Endothelial cell of umbilical vein (primary cell): Measurements from ENCODE around the gene MYBPC1. TPM values are rescaled to one million over a fixed set of nuclear protein-coding genes. Genes with fewer than 3 reads are reported as not detected.

Experiments
- BruUV-seq: library from RNA; stranded (reverse); fragments of 400-500 nt; replicated peaks from 2 replicates; lab custom pipeline; 2021; lab: Mats Ljungman, UMichigan
- CTCF ChIA-PET: fragments of 300-600, 350-600 bp; sonication (Branson Sonifier 250); formaldehyde crosslinking; loops from one replicate; lab custom pipeline; 2021; ENCODE audit warnings: antibody characterized with exemption, inconsistent platforms; lab: Charles Lee
- POLR2A ChIA-PET: fragments of 300-600, 350-600 bp; sonication (Branson Sonifier 250); formaldehyde crosslinking; loops from one replicate; lab custom pipeline; 2021; ENCODE audit warnings: antibody characterized with exemption, inconsistent platforms; lab: Charles Lee
- DNase-seq: peaks from one replicate; pipeline ENCODE4 v3.0.0-alpha.2; 2011; ENCODE audit warnings: low read depth, low spot score
- FAIRE-seq: peaks from 2 replicates; lab custom pipeline; 2011; peaks lifted over from hg19 to GRCh38; lab: Jason Lieb, UNC
- H2AFZ ChIP-seq: 2 replicates; pipeline ENCODE4 v1.6.0; 2012; ENCODE audit warnings: low read depth, low read length, control low read depth, inconsistent platforms
- H3K27ac ChIP-seq: 2 replicates; pipeline ENCODE4 v1.5.1; 2011; ENCODE audit warnings: low read depth, mild to moderate bottlenecking, control low read depth, low read length, moderate library complexity; ENCODE audit not compliant: insufficient read depth
- H3K27me3 ChIP-seq, 2 experiments: 2 replicates each; pipeline versions ENCODE4 v1.6.0 to v1.6.1; 2011; ENCODE audit warnings: low read length in 2 of 2, mixed read lengths in 1 of 2; ENCODE audit not compliant: control insufficient read depth in 2 of 2, insufficient read depth in 2 of 2
- H3K36me3 ChIP-seq, 2 experiments: 2 replicates in 1 of 2; 3 replicates in 1 of 2; pipeline ENCODE4 v1.5.1; 2011; ENCODE audit warnings: low read length in 2 of 2, mild to moderate bottlenecking in 1 of 2, moderate library complexity in 1 of 2; ENCODE audit not compliant: control insufficient read depth in 2 of 2, insufficient read depth in 2 of 2; ENCODE audit errors: extremely low read depth in 1 of 2
- H3K4me1 ChIP-seq: 3 replicates; pipeline ENCODE4 v1.5.1; 2011; ENCODE audit warnings: mild to moderate bottlenecking, low read length; ENCODE audit not compliant: control insufficient read depth, insufficient read depth; ENCODE audit errors: extremely low read depth
- H3K4me2 ChIP-seq: 2 replicates; pipeline ENCODE4 v1.6.1; 2011; ENCODE audit warnings: low read length, control low read depth, mixed read lengths; ENCODE audit not compliant: insufficient read depth
- H3K4me3 ChIP-seq, 3 experiments: fragments of 200-600 bp in 1 of 3; sonication (generic), shearing (Covaris generic) in 1 of 3; replicated peaks in 1 of 3; 2 replicates each; pipeline ENCODE4 v1.5.1; 2011 to 2016; ENCODE audit warnings: control low read depth in 3 of 3, low read length in 3 of 3, mild to moderate bottlenecking in 2 of 3, inconsistent platforms in 1 of 3, low read depth in 1 of 3, moderate library complexity in 1 of 3; ENCODE audit not compliant: insufficient read depth in 1 of 3
- H3K79me2 ChIP-seq: 2 replicates; pipeline ENCODE4 v1.6.0; 2012; ENCODE audit warnings: low read length, inconsistent platforms; ENCODE audit not compliant: control insufficient read depth, insufficient read depth
- H3K9ac ChIP-seq: replicated peaks from 2 replicates; pipeline ENCODE3; 2011; ENCODE audit warnings: low read length, control low read depth; ENCODE audit not compliant: insufficient read depth; ENCODE audit errors: extremely low read depth
- H3K9me1 ChIP-seq: replicated peaks from 3 replicates; pipeline ENCODE4 v1.6.0; 2011; ENCODE audit warnings: mild to moderate bottlenecking, low read length; ENCODE audit not compliant: control insufficient read depth, insufficient read depth; ENCODE audit errors: extremely low read depth
- H3K9me3 ChIP-seq: replicated peaks from 2 replicates; pipeline ENCODE4 v1.5.1; 2012; ENCODE audit warnings: low read length, inconsistent platforms; ENCODE audit not compliant: control insufficient read depth, insufficient read depth
- H4K20me1 ChIP-seq: replicated peaks from 2 replicates; pipeline ENCODE3; 2011; ENCODE audit warnings: mild to moderate bottlenecking, low read length; ENCODE audit not compliant: control insufficient read depth, insufficient read depth; ENCODE audit errors: extremely low read depth
- EZH2 ChIP-seq: IDR thresholded peaks from 2 replicates; pipeline ENCODE4 v1.6.1; 2012; ENCODE audit warnings: borderline replicate concordance, low read depth, mild to moderate bottlenecking, moderate library complexity, low read length, inconsistent platforms; ENCODE audit not compliant: severe bottlenecking
- FOS ChIP-seq: IDR thresholded peaks from 2 replicates; pipeline ENCODE4 v1.6.1; 2011; ENCODE audit warnings: mild to moderate bottlenecking, low read length, moderate library complexity, borderline replicate concordance; ENCODE audit not compliant: insufficient read depth
- GATA2 ChIP-seq: IDR thresholded peaks from 2 replicates; pipeline ENCODE4 v1.7.0; 2011; ENCODE audit warnings: low read depth, mild to moderate bottlenecking, moderate library complexity, mixed read lengths, low read length; ENCODE audit not compliant: insufficient read length, insufficient read depth
- JUN ChIP-seq: IDR thresholded peaks from 2 replicates; pipeline ENCODE4 v1.6.1; 2011; ENCODE audit warnings: borderline replicate concordance, low read depth; ENCODE audit not compliant: insufficient read length, insufficient read depth
- MYC ChIP-seq: IDR thresholded peaks from one replicate; pipeline ENCODE4 v1.6.1; 2011; ENCODE audit warnings: mild to moderate bottlenecking, low read depth, low read length
- POLR2A ChIP-seq: IDR thresholded peaks from 2 replicates; pipeline ENCODE4 v1.6.1; 2012; ENCODE audit warnings: low read depth, mild to moderate bottlenecking, control low read depth, low read length
- POLR2AphosphoS5 ChIP-seq: IDR thresholded peaks from 2 replicates; pipeline ENCODE4 v1.6.1; 2012; ENCODE audit warnings: low read depth, mild to moderate bottlenecking, control low read depth, low read length, moderate library complexity; ENCODE audit not compliant: insufficient read depth
- dilution Hi-C: fragments of 300-500 bp; cut with MboI; formaldehyde crosslinking; loops from one replicate; pipeline ENCODE4 v1.15.0; 2019; ENCODE audit warnings: low sequenced_read_pairs; ENCODE audit not compliant: extremely low pct_ligation_motif_present
- intact Hi-C: fragments of 100-400 bp; cut with micrococcal nuclease; formaldehyde crosslinking; loops from one replicate; pipeline ENCODE4 v1.10.0; 2022
- polyA plus RNA-seq, 4 experiments: library from polyadenylated mRNA; depleted of rRNA in 3 of 4; stranded (reverse) in 3 of 4; unstranded in 1 of 4; fragments of >200 nt; gene quantifications; 2 replicates each; pipeline versions ENCODE4 v1.2.1 to v1.2.3, GENCODE V29; 2011 to 2012; ENCODE audit warnings: missing spikeins in 1 of 4
- total RNA-seq: library from RNA; stranded (reverse); gene quantifications from 2 replicates; pipeline ENCODE4 v1.2.3, GENCODE V29; 2021
- TF ChIP-seq, protein P1 (sequence below): IDR thresholded peaks from 2 replicates; pipeline ENCODE4 v1.6.1; 2011; ENCODE audit not compliant: insufficient read depth, insufficient read length
- TF ChIP-seq, protein P2 (sequence below), 2 donors: IDR thresholded peaks; 1 replicate in 1 of 2; 2 replicates in 1 of 2; pipeline ENCODE4 v1.5.1; 2011; ENCODE audit warnings: low read length in 2 of 2, mild to moderate bottlenecking in 2 of 2, moderate library complexity in 2 of 2, control low read depth in 1 of 2, inconsistent platforms in 1 of 2, low read depth in 1 of 2; ENCODE audit not compliant: insufficient read depth in 1 of 2; ENCODE audit errors: extremely low read depth in 1 of 2

MYBPC1 gene
- total and polyA plus RNA-seq, 2 donors (not counting 3 experiments of a cell fraction or from before 2014, with no cell fraction given) = not detected

DNA sequence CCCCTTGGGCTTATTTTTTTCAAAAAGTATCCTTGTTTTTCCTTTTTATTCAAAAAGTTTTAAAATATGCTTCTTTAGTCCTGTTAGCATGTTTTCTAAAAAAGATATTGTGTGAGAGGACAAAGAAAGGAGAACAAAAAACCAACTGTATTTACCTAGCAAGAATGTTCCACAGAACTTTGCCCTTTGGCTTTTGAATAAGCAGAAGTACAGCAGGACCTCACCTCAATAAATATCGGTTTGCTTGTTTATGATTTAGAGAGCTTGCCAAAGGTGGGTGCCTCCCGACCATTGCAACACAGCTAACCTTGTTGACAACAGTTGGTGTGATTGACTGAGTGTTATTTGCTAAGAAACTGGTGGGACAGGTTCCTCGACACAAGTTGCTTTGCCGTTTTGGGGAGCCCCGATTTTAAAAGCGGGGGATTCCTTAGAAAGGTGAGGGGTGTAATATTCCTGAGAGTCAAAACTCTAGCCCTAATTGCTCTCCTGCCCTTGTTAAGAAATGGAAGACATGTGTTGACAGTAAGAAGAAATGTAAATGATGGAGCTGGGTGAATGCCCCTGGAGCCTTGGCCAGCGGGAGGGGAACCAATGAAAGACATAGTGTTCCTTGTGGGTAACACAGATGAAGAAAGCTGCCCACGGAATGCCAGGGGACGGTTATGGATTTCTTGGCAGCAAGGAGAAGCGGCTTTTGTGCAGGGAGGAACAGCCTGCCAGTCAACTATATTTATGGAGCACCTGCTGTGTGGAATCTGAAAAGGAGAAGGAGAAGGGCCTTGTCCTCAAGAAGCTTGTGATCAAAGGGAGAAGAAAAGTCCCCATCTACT is 13.7 kb downstream of the MYBPC1 start:
- dilution Hi-C loops = no loop called here

DNA sequence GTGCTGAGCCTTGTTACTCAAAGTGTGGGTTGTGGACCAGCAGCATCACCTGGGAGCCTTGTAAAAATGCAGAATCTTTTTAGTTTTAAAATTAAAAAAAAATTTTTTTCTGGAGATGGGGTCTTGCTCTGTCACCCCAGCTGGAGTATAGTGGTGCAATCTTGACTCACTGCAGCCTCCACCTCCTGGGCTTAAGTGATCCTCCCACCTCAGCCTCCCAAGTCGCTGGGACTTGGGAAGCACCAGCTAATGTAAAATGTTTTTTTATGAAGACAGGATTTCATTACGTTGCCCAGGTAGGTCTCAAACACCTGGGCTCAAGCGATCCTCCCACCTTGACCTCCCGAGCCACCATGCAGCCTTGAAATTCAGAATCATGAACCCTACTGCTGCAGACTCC is 14.4 kb downstream of the MYBPC1 start:
- intact Hi-C loops = no loop called here
- H3K36me3 ChIP-seq = no peaks in the 10 kb centered on the region
- no peaks in the 10 kb centered on the region for H3K79me2 ChIP-seq
- no peaks in the 10 kb centered on the region for H3K27me3 ChIP-seq
- FAIRE-seq (no peak), DNase-seq (no peak)
- no peak overlapping the region for H3K9ac ChIP-seq
- ChIA-PET POLR2A (no interaction called here), CTCF (no interaction called here)
- dilution Hi-C loops = no loop called here
- no peaks in the 10 kb centered on the region for H3K9me1 ChIP-seq
- no peaks in the 10 kb centered on the region for H4K20me1 ChIP-seq
- no peak overlapping the region for H2AFZ ChIP-seq
- H3K4me1 ChIP-seq = no peaks in the 10 kb centered on the region
- no peak overlapping the region for H3K27ac ChIP-seq
- BruUV-seq = no TSS peak
- H3K9me3 ChIP-seq = no peaks in the 10 kb centered on the region
- no peak for TF ChIP-seq FOS
- TF ChIP-seq, protein P1, sequence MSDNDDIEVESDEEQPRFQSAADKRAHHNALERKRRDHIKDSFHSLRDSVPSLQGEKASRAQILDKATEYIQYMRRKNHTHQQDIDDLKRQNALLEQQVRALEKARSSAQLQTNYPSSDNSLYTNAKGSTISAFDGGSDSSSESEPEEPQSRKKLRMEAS = no peak
- TF ChIP-seq MYC = no peak
- no peak for TF ChIP-seq GATA2
- TF ChIP-seq, protein P2, sequence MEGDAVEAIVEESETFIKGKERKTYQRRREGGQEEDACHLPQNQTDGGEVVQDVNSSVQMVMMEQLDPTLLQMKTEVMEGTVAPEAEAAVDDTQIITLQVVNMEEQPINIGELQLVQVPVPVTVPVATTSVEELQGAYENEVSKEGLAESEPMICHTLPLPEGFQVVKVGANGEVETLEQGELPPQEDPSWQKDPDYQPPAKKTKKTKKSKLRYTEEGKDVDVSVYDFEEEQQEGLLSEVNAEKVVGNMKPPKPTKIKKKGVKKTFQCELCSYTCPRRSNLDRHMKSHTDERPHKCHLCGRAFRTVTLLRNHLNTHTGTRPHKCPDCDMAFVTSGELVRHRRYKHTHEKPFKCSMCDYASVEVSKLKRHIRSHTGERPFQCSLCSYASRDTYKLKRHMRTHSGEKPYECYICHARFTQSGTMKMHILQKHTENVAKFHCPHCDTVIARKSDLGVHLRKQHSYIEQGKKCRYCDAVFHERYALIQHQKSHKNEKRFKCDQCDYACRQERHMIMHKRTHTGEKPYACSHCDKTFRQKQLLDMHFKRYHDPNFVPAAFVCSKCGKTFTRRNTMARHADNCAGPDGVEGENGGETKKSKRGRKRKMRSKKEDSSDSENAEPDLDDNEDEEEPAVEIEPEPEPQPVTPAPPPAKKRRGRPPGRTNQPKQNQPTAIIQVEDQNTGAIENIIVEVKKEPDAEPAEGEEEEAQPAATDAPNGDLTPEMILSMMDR (IDR thresholded peaks at IDR 0.05; ENCODE audit: extremely low read depth in 1 of 2, insufficient read depth in 1 of 2, low read depth in 1 of 2, low read length in 2 of 2) = no peak
- no peak for TF ChIP-seq POLR2AphosphoS5
- no peak for TF ChIP-seq EZH2
- no peak for TF ChIP-seq POLR2A
- TF ChIP-seq JUN = no peak
- H3K4me3 ChIP-seq = no peak overlapping the region
- no peak overlapping the region for H3K4me2 ChIP-seq

More for the DNA sequence above, 13.7 kb downstream of the MYBPC1 start:
- no TSS peak for BruUV-seq
- no peak overlapping the region for H3K9ac ChIP-seq
- no peaks in the 10 kb centered on the region for H3K36me3 ChIP-seq
- H4K20me1 ChIP-seq = no peaks in the 10 kb centered on the region
- FAIRE-seq (no peak), DNase-seq (no peak)
- no peak overlapping the region for H3K27ac ChIP-seq
- ChIA-PET POLR2A (no interaction called here), CTCF (no interaction called here)
- H3K9me3 ChIP-seq = no peaks in the 10 kb centered on the region
- H3K4me3 ChIP-seq = no peak overlapping the region
- intact Hi-C loops = no loop called here
- TF ChIP-seq POLR2A = no peak
- TF ChIP-seq FOS = no peak
- TF ChIP-seq EZH2 = no peak
- H3K27me3 ChIP-seq = no peaks in the 10 kb centered on the region
- H3K4me2 ChIP-seq = no peak overlapping the region
- no peak overlapping the region for H2AFZ ChIP-seq
- H3K9me1 ChIP-seq = no peaks in the 10 kb centered on the region
- H3K79me2 ChIP-seq = no peaks in the 10 kb centered on the region
- no peaks in the 10 kb centered on the region for H3K4me1 ChIP-seq
